Stimulated activated effector memory CD8-positive, alpha-beta T cell treated with anti-CD3 and anti-CD28 coated beads, Interleukin-12 subunit alpha, Interleukin-12 subunit beta, amount 100 ng/mL, for 72 hours (primary cell): ENCODE results near the gene OR7C2.
A peak's percentile ranks its signal among the peaks of the same experiment; 100 is the strongest.
"Not testable (repeated sequence)": the region's sequence is repeated elsewhere in the genome, so short reads cannot be mapped to it uniquely, and the experiment has no call there.

Experiments used
- ATAC-seq: fragments of 150-1000 bp; cut with Tn5 transposase; 2 replicates; pipeline ENCODE4 v1.10.0; 2021
- DNase-seq, 2 donors: peaks; one replicate each; pipeline ENCODE4 v3.0.0; 2021 to 2022; ENCODE audit warnings: low spot score in 2 of 2
- H3K27ac Mint-ChIP-seq: one replicate; pipeline ENCODE4 v1.8.0; 2022; ENCODE audit warnings: mild to moderate bottlenecking, mixed read lengths
- H3K36me3 Mint-ChIP-seq: one replicate; pipeline ENCODE4 v1.8.0; 2022; ENCODE audit warnings: mild to moderate bottlenecking, mixed read lengths
- H3K4me1 Mint-ChIP-seq: one replicate; pipeline ENCODE4 v1.8.0; 2022; ENCODE audit warnings: mixed read lengths
- H3K4me3 Mint-ChIP-seq: one replicate; pipeline ENCODE4 v1.8.0; 2022; ENCODE audit warnings: mild to moderate bottlenecking, mixed read lengths
- H3K9me3 Mint-ChIP-seq: one replicate; pipeline ENCODE4 v1.8.0; 2022; ENCODE audit warnings: mixed read lengths

The OR7C2 gene

DNA sequence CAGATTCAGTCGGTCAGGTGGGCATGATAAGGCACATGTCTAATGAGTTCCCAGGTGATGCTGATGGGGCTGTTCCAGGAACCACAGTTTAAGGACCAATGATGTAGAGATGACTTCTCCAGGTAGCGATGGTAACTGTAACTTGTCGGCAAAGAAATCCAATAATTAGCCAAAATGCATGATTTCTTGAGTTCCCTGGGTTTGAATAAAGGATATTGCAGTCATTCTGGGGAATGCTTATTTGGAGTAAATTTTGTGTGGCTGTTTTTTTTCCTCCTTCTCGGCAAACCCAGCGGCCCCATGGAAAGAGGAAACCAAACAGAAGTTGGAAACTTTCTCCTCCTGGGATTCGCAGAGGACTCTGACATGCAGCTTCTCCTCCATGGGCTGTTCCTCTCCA is at the start of gene OR7C2:
OR7C2 (plus strand) TSS at position 301 of the 400 bp plus-strand sequence; CDS start at position 301, 0 bp downstream.
- H3K9me3 Mint-ChIP-seq = no peaks in the 10 kb centered on the region
- DNase-seq = no peak
- no peak for ATAC-seq
- no peaks in the 10 kb centered on the region for H3K4me1 Mint-ChIP-seq
- no peaks in the 10 kb centered on the region for H3K36me3 Mint-ChIP-seq
- H3K4me3 Mint-ChIP-seq = no peak within 1 kb of the TSS
- H3K27ac Mint-ChIP-seq = no peak within 1 kb of the TSS

- Mint-ChIP-seq H3K4me3 (no peak overlapping the region), H3K27ac (no peak overlapping the region), H3K4me1 (no peaks in the 10 kb centered on the region), H3K9me3 (no peaks in the 10 kb centered on the region), H3K36me3 (no peaks in the 10 kb centered on the region)
- ATAC-seq = no peak
- DNase-seq = no peak
Observed at GRCh38 chr19:14901675-14902260, 39.5 kb upstream of the OR7C2 start.

GRCh38 chr19:14906711-14907110 is 34.6 kb upstream of the OR7C2 start:
- ATAC-seq = no peak
- no peak overlapping the region for H3K4me3 Mint-ChIP-seq

DNA sequence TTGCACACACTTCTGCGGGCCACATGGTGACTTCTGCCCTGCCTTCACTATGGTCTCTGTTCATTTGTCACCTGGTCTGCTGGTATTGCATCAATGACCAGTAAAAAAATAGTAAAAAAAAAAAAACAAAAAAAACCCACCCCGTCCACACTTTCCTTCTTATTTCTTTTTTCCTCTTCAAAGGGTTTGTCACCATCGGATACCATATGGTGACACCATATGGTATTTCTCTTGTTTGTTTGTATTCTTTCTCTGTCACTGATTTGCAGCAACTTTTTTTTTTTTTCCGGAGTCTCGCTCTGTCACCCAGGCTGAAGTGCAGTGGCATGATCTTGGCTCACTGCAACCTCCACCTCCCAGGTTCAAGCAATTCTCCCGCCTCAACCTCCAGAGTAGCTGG is 26.2 kb upstream of the OR7C2 start:
- no peaks in the 10 kb centered on the region for H3K36me3 Mint-ChIP-seq
- H3K27ac Mint-ChIP-seq = no peak overlapping the region
- DNase-seq (no peak), ATAC-seq (no peak)
- H3K9me3 Mint-ChIP-seq = peaks cover 4% of the 10 kb centered on the region
- no peaks in the 10 kb centered on the region for H3K4me1 Mint-ChIP-seq
- no peak overlapping the region for H3K4me3 Mint-ChIP-seq

More at GRCh38 chr19:14906711-14907110, 34.6 kb upstream of the OR7C2 start:
- DNase-seq = no peak
- no peaks in the 10 kb centered on the region for H3K9me3 Mint-ChIP-seq
- H3K4me1 Mint-ChIP-seq = no peaks in the 10 kb centered on the region
- no peak overlapping the region for H3K27ac Mint-ChIP-seq
- H3K36me3 Mint-ChIP-seq = no peaks in the 10 kb centered on the region

GRCh38 chr19:14916848-14917247 is 24.4 kb upstream of the OR7C2 start:
- Mint-ChIP-seq H3K9me3 (peaks cover 4% of the 10 kb centered on the region), H3K36me3 (no peaks in the 10 kb centered on the region), H3K4me1 (no peaks in the 10 kb centered on the region), H3K27ac (no peak overlapping the region), H3K4me3 (no peak overlapping the region)
- DNase-seq = no peak
- ATAC-seq = no peak

DNA sequence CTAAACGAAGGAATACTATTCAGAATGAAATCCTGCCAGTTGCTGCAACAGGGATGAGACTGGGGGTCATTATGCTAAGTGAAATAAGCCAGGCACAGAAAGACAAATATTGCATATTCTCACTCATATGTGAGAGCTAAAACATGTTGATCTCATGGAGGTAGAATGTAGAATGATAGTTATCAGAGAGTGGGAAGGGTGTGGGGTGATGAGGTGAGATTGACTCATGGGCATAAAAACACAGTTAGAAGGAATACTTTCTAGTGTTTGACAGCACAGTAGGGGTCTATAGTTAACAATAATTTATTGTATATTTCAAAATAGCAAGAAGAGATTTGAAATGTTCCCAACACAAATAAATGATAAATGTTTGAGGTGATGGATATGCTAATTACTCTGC is 7.8 kb upstream of the OR7C2 start:
- Mint-ChIP-seq H3K36me3 (no peaks in the 10 kb centered on the region), H3K4me3 (no peak overlapping the region), H3K9me3 (peaks cover 4% of the 10 kb centered on the region), H3K4me1 (no peaks in the 10 kb centered on the region), H3K27ac (no peak overlapping the region)
- no peak for ATAC-seq
- DNase-seq = no peak

DNA sequence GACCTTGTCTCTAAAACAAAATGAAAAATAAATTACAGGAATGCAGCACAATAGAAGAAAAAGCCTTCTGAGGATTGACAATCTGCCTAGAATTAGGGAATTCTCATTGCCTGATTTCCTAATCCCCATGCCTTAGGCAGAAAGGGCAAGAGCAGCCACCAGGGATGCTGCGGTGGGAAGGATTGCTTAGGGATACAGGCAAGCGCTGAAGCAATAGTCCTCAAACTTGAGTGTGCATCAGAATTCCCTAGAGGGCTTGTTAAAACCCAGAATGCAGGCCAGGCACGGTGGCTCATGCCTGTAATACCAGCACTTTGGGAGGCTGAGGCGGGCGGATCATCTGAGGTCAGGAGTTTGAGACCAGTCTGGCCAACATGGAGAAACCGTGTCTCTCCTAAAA is 1.0 kb upstream of the OR7C2 start:
- Mint-ChIP-seq H3K36me3 (no peaks in the 10 kb centered on the region), H3K9me3 (no peaks in the 10 kb centered on the region), H3K4me3 (no peak overlapping the region), H3K27ac (no peak overlapping the region), H3K4me1 (no peaks in the 10 kb centered on the region)
- no peak for ATAC-seq
- peak in 1 of 2 donors; percentile 18 for DNase-seq

DNA sequence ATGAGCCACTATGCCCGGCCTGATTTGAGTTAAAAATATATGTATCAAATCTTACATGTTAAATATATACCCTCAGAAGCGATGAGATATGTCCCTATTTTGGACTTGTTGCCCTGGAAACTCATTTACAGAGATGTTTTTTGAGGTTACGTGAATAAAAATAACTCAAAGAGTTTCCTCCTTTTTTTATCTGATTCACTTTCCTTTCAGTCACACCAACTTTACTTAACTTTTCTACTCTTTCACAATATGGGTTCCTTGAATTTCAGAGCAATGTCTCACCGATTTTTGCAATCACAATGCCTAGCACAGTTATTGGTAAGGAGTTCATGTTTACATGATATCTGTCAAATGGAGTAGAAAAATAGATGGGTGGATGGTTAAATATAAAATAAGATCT is 2.3 kb downstream of the OR7C2 start:
- no peak overlapping the region for H3K27ac Mint-ChIP-seq
- H3K9me3 Mint-ChIP-seq = no peaks in the 10 kb centered on the region
- no peaks in the 10 kb centered on the region for H3K4me1 Mint-ChIP-seq
- ATAC-seq (no peak), DNase-seq (no peak)
- H3K36me3 Mint-ChIP-seq = no peaks in the 10 kb centered on the region
- H3K4me3 Mint-ChIP-seq = no peak overlapping the region

GRCh38 chr19:14944456-14944855 is 3.2 kb downstream of the OR7C2 start:
- Mint-ChIP-seq H3K36me3 (no peaks in the 10 kb centered on the region), H3K9me3 (no peaks in the 10 kb centered on the region)

DNA sequence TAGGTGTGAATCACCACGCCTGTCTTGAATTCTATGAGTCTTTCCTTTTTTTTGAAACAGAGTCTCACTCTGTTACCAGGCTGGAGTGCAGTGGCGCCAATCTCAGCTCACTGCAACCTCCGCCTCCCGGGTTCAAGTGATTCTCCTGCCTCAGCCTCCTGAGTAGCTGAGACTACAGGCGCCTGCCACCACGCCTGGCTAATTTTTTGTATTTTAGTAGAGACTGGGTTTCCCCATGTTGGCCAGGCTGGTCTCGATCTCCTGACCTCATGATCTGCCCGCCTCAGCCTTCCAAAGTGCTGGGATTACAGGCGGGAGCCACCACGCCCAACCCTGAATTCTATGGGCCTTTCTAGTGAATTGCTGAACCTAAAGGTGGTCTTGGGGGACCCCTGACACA is 8.1 kb downstream of the OR7C2 start:
- not testable (repeated sequence) for ATAC-seq, H3K4me1 Mint-ChIP-seq, H3K36me3 Mint-ChIP-seq, H3K9me3 Mint-ChIP-seq, H3K27ac Mint-ChIP-seq, H3K4me3 Mint-ChIP-seq
- peak in 1 of 2 donors; percentile 8 for DNase-seq

More at GRCh38 chr19:14944456-14944855, 3.2 kb downstream of the OR7C2 start:
- Mint-ChIP-seq H3K4me1 (no peaks in the 10 kb centered on the region), H3K27ac (no peak overlapping the region), H3K4me3 (no peak overlapping the region)
- DNase-seq (peak in 1 of 2 donors; percentile 17), ATAC-seq (no peak)

DNA sequence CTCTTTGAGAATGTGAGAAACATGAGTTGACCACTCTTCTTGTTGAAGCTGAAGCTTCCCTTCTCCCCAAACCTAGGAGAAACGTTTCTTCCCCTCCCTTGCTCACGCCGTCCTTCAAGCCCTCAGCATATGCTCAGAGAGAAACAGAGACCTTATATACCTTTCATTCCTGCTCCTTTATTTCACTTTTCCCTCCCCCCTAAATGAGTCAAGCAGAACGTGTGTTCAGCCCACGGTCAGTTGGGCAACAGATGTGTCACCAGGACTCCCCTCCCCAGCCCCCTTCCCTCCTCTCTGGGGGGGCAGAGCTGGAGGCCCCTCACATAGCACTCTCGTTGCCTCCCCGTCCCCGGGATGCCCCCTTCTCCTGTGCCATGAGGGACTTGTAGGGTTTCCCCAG is 8.6 kb downstream of the OR7C2 start:
- Mint-ChIP-seq H3K36me3 (no peaks in the 10 kb centered on the region), H3K4me3 (no peak overlapping the region), H3K4me1 (no peaks in the 10 kb centered on the region), H3K9me3 (no peaks in the 10 kb centered on the region), H3K27ac (no peak overlapping the region)
- no peak for ATAC-seq
- DNase-seq = peak in 1 of 2 donors; percentile 32

DNA sequence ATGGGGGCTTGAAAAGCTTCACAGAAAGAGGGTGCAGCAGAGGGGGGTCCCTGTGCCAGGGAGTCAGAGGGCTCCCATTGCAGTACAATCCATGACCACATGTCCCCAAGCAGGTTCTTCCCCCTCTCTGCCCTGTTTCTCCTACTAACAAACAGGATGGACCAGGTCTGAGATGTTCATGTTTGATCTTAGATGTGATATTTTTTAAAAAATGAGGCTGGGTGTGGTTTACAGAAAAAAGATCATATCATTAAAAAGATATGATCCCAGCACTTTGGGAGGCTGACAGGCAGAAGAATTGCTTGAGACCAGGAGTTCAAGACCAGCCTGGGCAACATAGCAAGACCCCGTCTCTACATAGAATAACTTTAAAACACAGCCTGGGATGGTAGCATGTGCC is 9.1 kb downstream of the OR7C2 start:
- ATAC-seq (no peak), DNase-seq (no peak)
- H3K9me3 Mint-ChIP-seq = no peaks in the 10 kb centered on the region

GRCh38 chr19:14952767-14953166 is 11.5 kb downstream of the OR7C2 start:
- Mint-ChIP-seq H3K9me3 (peaks cover 8% of the 10 kb centered on the region), H3K4me1 (no peaks in the 10 kb centered on the region), H3K36me3 (no peaks in the 10 kb centered on the region), H3K4me3 (no peak overlapping the region), H3K27ac (no peak overlapping the region)
- no peak for ATAC-seq
- DNase-seq = no peak

More for the DNA sequence above, 9.1 kb downstream of the OR7C2 start:
- Mint-ChIP-seq H3K4me1 (no peaks in the 10 kb centered on the region), H3K4me3 (no peak overlapping the region), H3K36me3 (no peaks in the 10 kb centered on the region), H3K27ac (no peak overlapping the region)

GRCh38 chr19:14954071-14954655 is 12.9 kb downstream of the OR7C2 start:
- Mint-ChIP-seq H3K4me1 (no peaks in the 10 kb centered on the region), H3K27ac (no peak overlapping the region), H3K4me3 (no peak overlapping the region), H3K9me3 (peaks cover 8% of the 10 kb centered on the region), H3K36me3 (no peaks in the 10 kb centered on the region)
- DNase-seq (peak in 1 of 2 donors; percentile 38), ATAC-seq (no peak)

DNA sequence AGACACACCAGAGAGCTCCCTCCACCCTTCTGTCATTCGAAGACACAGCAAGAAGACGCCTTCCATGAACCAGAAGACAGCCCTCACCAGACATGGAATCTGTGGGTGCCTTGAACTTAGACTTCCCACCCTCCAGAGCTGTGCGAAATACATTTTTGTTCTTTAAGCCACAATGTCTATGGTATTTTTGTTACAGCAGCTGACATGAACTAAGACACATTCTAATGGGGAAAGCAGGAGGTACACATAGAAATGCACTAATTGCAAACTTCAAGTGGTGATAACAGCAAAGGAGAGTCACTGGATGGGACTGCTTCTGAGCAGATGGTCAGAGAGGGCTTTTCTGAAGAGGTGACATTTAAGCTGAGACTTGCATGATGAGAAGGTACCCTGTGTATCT is 16.2 kb downstream of the OR7C2 start:
- no peak overlapping the region for H3K27ac Mint-ChIP-seq

DNA sequence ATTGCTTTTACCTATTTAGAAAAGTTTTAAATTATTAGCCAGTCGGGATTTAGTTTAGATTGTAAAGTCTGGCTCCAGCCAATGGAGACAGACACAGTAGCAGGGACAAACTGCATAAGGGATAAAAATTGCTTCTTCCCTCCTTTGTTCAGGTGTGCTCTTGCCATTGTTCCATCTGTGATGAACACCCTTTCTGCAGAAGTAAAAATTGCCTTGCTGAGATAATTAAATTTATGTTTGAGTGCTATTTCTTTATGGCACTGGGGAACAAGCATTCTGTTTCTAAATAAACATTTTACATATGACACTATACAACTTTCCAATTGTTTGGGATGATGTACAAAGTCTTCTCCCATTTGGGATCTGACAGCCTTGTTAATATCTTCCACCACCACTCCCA is 18.0 kb downstream of the OR7C2 start:
- Mint-ChIP-seq H3K9me3 (peaks cover 13% of the 10 kb centered on the region), H3K36me3 (no peaks in the 10 kb centered on the region), H3K4me3 (no peak overlapping the region), H3K27ac (no peak overlapping the region), H3K4me1 (no peaks in the 10 kb centered on the region)
- DNase-seq = no peak
- no peak for ATAC-seq

More for the DNA sequence above, 16.2 kb downstream of the OR7C2 start:
- no peaks in the 10 kb centered on the region for H3K4me1 Mint-ChIP-seq
- H3K4me3 Mint-ChIP-seq = no peak overlapping the region
- ATAC-seq (no peak), DNase-seq (peak in 1 of 2 donors; percentile 13)
- no peaks in the 10 kb centered on the region for H3K36me3 Mint-ChIP-seq
- H3K9me3 Mint-ChIP-seq = peaks cover 13% of the 10 kb centered on the region
